Heart left ventricle (tissue), 16 donors: ENCODE results near the gene PHOSPHO1. TPM values are rescaled to one million over a fixed set of nuclear protein-coding genes. Genes with fewer than 3 reads are reported as not detected.

Source experiments
- ATAC-seq, 4 donors: fragments of 200-7000 bp; cut with Tn5 transposase; one replicate each; pipeline ENCODE4 v1.9.1; 2020 to 2022; ENCODE audit warnings: moderate library complexity in 4 of 4, mild to moderate bottlenecking in 3 of 4, moderate number of reproducible peaks in 1 of 4
- DNase-seq, 5 donors: peaks; one replicate each; pipeline ENCODE4 v3.0.0-alpha.2; 2020
- H3K27ac ChIP-seq, 12 donors: fragments of 200-600 bp; sonication (generic) in 4 of 12; one replicate each; pipeline versions ENCODE4 v1.5.0 to v1.8.0; 2016 to 2022; ENCODE audit warnings: mild to moderate bottlenecking in 2 of 12
- H3K27me3 ChIP-seq, 9 donors: fragments of 200-600 bp; sonication (generic) in 2 of 9; one replicate each; pipeline versions ENCODE4 v1.5.1 to v1.8.0; 2016 to 2022; ENCODE audit warnings: mild to moderate bottlenecking in 3 of 9
- H3K36me3 ChIP-seq, 9 donors: fragments of 200-600 bp; sonication (generic) in 2 of 9; one replicate each; pipeline versions ENCODE4 v1.5.0 to v1.8.0; 2018 to 2022; ENCODE audit warnings: mild to moderate bottlenecking in 2 of 9
- H3K4me1 ChIP-seq, 12 donors: fragments of 200-600 bp; sonication (generic) in 4 of 12; one replicate each; pipeline versions ENCODE4 v1.5.0 to v1.8.0; 2016 to 2022; ENCODE audit warnings: mild to moderate bottlenecking in 3 of 12
- H3K4me3 ChIP-seq, 12 donors: fragments of 200-600 bp; sonication (generic) in 4 of 12; one replicate each; pipeline versions ENCODE4 v1.5.0 to v1.8.0; 2017 to 2022; ENCODE audit warnings: mild to moderate bottlenecking in 9 of 12, moderate library complexity in 4 of 12
- H3K9me3 ChIP-seq, 12 donors: fragments of 200-600 bp; sonication (generic) in 4 of 12; one replicate each; pipeline versions ENCODE4 v1.5.0 to v1.8.0; 2016 to 2022; ENCODE audit warnings: mild to moderate bottlenecking in 1 of 12
- POLR2A ChIP-seq, 2 donors: fragments of 450-650 bp; IDR thresholded peaks; one replicate each; pipeline ENCODE4 v1.6.1; 2017; ENCODE audit warnings: antibody characterized with exemption in 2 of 2, mild to moderate bottlenecking in 2 of 2, moderate library complexity in 2 of 2
- WGBS, 4 donors: extraction: QIAGEN DNeasy Blood & Tissue Kit in 2 of 4; methylation state at CpG; one replicate each; pipeline versions ENCODE4 v1.1.5 to v1.1.7; 2013 to 2018; 5-methylcytosine and 5-hydroxymethylcytosine counted together
- intact Hi-C, 10 donors: fragments of 100-400 bp; cut with DNase I; formaldehyde crosslinking; loops; one replicate each; pipeline versions ENCODE4 v1.11.1 to v1.14.2; 2022
- polyA plus RNA-seq, 2 donors: library from polyadenylated mRNA; stranded (reverse); fragments of 200-250 nt; gene quantifications; one replicate each; pipeline ENCODE4 v1.2.3, GENCODE V29; 2013
- total RNA-seq, 9 donors: library from RNA; depleted of rRNA in 2 of 9; stranded (reverse); fragments of >200 nt in 2 of 9; fragmentation: NEBNext Ultra II Directional in 3 of 9; extraction: Animal tissue kit (Norgen Biotek cat#: 25700) in 3 of 9; gene quantifications; one replicate each; pipeline versions ENCODE4 v1.1.0 to v1.2.4, GENCODE V29; 2016 to 2023
- TF ChIP-seq, protein P1 (sequence below), 12 donors: fragments of 200-600 bp; sonication (generic) in 4 of 12; IDR thresholded peaks; one replicate each; pipeline versions ENCODE4 v1.5.0 to v1.8.0; 2018 to 2022; ENCODE audit warnings: antibody characterized with exemption in 12 of 12, mild to moderate bottlenecking in 5 of 12
- donor health status: ischemic (EF 13 %, LVEDD 7.1; RV severe dilation, severe dysfunction).
- donor health status: healthy with polysubstance abuse.
- donor health status: DM: no; HTN: yes; CAD: no.
- donor health status: DM: no; HTN: no; CAD: no.
- donor health status: ischemic (EF 25% LVEDD 6.9; RV normal size, moderate dysfunction).
- donor health status: ischemic (EF 25% LVEDD 5.7; RV mildly dilated, moderate dysfunction).
- donor health status: healthy.
- donor health status: DM: yes; HTN: yes; CAD: no.
- donor health status: ischemic (EF 35%, LVEDD 5.7; RV mildly dilated, moderate dysfunction).
- donor health status: nonischemic (EF 11% LVEDD 7.7; RV severe dilation, severe dysfunction).
- donor health status: DM: yes; HTN: yes; CAD: no.
- donor health status: PGD.
- donor health status: ischemic (EF 29% LVEDD 5.4; RV normal size, mild dysfunction).
- donor health status: nonischemic (EF 23%, LVEDD 6.1; RV moderate dilation, normal function).

The PHOSPHO1 gene
- total and polyA plus RNA-seq, 11 donors = 0.35 to 1.3 (median 0.66) TPM

GRCh38 chr17:49210158-49211029 lies 20.2 kb downstream of the PHOSPHO1 start, which contains the start of the genes ABI3 and GNGT2:
Gene ABI3 (plus strand): TSS chr17:49210707. CDS start chr17:49210725, 18 bp downstream.
Gene GNGT2 (minus strand): TSS chr17:49210574. CDS start chr17:49207422, 3,152 bp downstream.
- peak within 1 kb of the TSS; percentile 65 to 91 (median 84) for H3K27ac ChIP-seq
- peaks cover 0 to 69% (median 24%) of the 10 kb centered on the region in 12 donors for H3K4me1 ChIP-seq
- peak within 1 kb of the TSS; percentile 32 to 70 (median 60) for H3K4me3 ChIP-seq
- peak; percentile 46 to 75 (median 64) for DNase-seq
- H3K9me3 ChIP-seq = no peaks in the 10 kb centered on the region
- H3K27me3 ChIP-seq = peaks cover 0 to 7% (median 0%) of the 10 kb centered on the region in 9 donors
- WGBS, 4 donors = 15 to 29% (median 23%) methylated on average over 19 to 22 of the region's 22 CpGs
- no peaks in the 10 kb centered on the region for H3K36me3 ChIP-seq
- TF ChIP-seq, protein P1, sequence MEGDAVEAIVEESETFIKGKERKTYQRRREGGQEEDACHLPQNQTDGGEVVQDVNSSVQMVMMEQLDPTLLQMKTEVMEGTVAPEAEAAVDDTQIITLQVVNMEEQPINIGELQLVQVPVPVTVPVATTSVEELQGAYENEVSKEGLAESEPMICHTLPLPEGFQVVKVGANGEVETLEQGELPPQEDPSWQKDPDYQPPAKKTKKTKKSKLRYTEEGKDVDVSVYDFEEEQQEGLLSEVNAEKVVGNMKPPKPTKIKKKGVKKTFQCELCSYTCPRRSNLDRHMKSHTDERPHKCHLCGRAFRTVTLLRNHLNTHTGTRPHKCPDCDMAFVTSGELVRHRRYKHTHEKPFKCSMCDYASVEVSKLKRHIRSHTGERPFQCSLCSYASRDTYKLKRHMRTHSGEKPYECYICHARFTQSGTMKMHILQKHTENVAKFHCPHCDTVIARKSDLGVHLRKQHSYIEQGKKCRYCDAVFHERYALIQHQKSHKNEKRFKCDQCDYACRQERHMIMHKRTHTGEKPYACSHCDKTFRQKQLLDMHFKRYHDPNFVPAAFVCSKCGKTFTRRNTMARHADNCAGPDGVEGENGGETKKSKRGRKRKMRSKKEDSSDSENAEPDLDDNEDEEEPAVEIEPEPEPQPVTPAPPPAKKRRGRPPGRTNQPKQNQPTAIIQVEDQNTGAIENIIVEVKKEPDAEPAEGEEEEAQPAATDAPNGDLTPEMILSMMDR (IDR thresholded peaks at IDR 0.05) = no peak
- peak in 1 of 2 donors; percentile 41 for TF ChIP-seq POLR2A (IDR thresholded peaks at IDR 0.05)
- intact Hi-C loops = loop anchor here in 3 of 10 donors (2.0 to 5.0 kb wide), 2 partner anchors 18 to 52 kb away; no protein-coding TSS in a partner anchor
- peak; percentile 83 to 93 (median 88) for ATAC-seq

GRCh38 chr17:49209061-49209571 lies 21.5 kb downstream of the PHOSPHO1 start:
- 83 to 89% (median 87%) methylated on average over 10 of the region's 10 CpGs for WGBS, 4 donors
- H3K36me3 ChIP-seq = no peaks in the 10 kb centered on the region
- H3K27ac ChIP-seq = peak overlapping the region in 10 of 12 donors; percentile 65 to 91 (median 86)
- DNase-seq (peak in 1 of 5 donors; percentile 13), ATAC-seq (no peak)
- H3K27me3 ChIP-seq = peaks cover 0 to 7% (median 0%) of the 10 kb centered on the region in 9 donors
- H3K9me3 ChIP-seq = no peaks in the 10 kb centered on the region
- no peak for TF ChIP-seq POLR2A (IDR thresholded peaks at IDR 0.05)
- peak overlapping the region in 4 of 12 donors; percentile 56 to 68 (median 64) for H3K4me3 ChIP-seq
- intact Hi-C loops = loop anchor here in 1 of 10 donors (2.0 kb wide), 1 partner anchor 18 kb away; no protein-coding TSS in a partner anchor
- H3K4me1 ChIP-seq = peaks cover 0 to 56% (median 13%) of the 10 kb centered on the region in 12 donors

GRCh38 chr17:49204516-49204915 lies 26.1 kb downstream of the PHOSPHO1 start:
- Histone ChIP-seq H3K4me3 (no peak overlapping the region), H3K9me3 (no peaks in the 10 kb centered on the region), H3K4me1 (peaks cover 0 to 26% (median 4%) of the 10 kb centered on the region in 12 donors), H3K27ac (no peak overlapping the region), H3K27me3 (peaks cover 0 to 4% (median 0%) of the 10 kb centered on the region in 9 donors), H3K36me3 (no peaks in the 10 kb centered on the region)
- TF ChIP-seq POLR2A (IDR thresholded peaks at IDR 0.05) = no peak
- WGBS, 4 donors = 93 to 97% (median 95%) methylated on average over 2 of the region's 2 CpGs
- intact Hi-C loops = no loop called here
- ATAC-seq (no peak), DNase-seq (no peak)

DNA sequence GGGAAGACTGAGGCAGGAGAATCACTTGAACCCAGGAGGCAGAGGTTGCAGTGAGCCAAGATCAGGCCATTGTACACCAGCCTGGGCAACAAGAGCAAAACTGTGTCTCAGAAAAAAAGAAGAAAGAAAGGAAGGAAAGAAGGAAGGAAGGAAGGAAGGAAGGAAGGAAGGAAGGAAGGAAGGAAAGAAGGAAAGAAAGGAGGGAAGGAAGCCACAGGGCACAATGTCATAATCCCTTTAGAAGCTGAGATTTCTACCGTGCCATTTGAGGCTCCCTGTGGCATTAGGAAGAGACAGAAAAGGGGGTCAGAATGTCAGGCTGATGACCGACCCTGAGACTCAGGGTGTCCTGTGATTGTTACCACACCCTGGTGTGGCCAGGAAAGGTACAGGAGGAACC lies 26.8 kb downstream of the PHOSPHO1 start:
- TF ChIP-seq POLR2A (IDR thresholded peaks at IDR 0.05) = no peak
- TF ChIP-seq, protein P1 (IDR thresholded peaks at IDR 0.05) = no peak
- Histone ChIP-seq H3K27me3 (no peaks in the 10 kb centered on the region), H3K4me3 (no peak overlapping the region), H3K36me3 (no peaks in the 10 kb centered on the region), H3K9me3 (no peaks in the 10 kb centered on the region), H3K4me1 (peaks cover 0 to 19% (median 0%) of the 10 kb centered on the region in 12 donors), H3K27ac (no peak overlapping the region)
- WGBS, 4 donors = 76 to 80% (median 78%) methylated on average over 2 of the region's 2 CpGs
- DNase-seq (no peak), ATAC-seq (no peak)
- intact Hi-C loops = no loop called here
